Measurements from ENCODE around the gene SLC66A2.

GRCh38 chr18:79922971-79923411 lies 28.5 kb downstream of the SLC66A2 start:
- no peak for TF ChIP-seq CTCF (IDR thresholded peaks at IDR 0.05)
- no peak for TF ChIP-seq POLR2A (IDR thresholded peaks at IDR 0.05)
